ENCODE results near the gene FOXO3. TPM values are rescaled to one million over a fixed set of nuclear protein-coding genes. Genes with fewer than 3 reads are reported as not detected.

Gene FOXO3
- total RNA-seq, 1 donor from 2014 or later, result 37.3 TPM

- H2AFZ ChIP-seq (ENCODE audit: low read depth, low read length), result no peak overlapping the region
- no peak overlapping the region for H3K27ac Mint-ChIP-seq (ENCODE audit: unreplicated experiment)
- no peak overlapping the region for H3K9ac ChIP-seq (ENCODE audit: low read length)
- no peaks in the 10 kb centered on the region for H3K36me3 ChIP-seq (ENCODE audit: insufficient read depth, low read length)
- H3K4me3 Mint-ChIP-seq (ENCODE audit: unreplicated experiment), result no peak overlapping the region
- H3K27me3 ChIP-seq (ENCODE audit: insufficient read depth, low read length), result no peaks in the 10 kb centered on the region
- H3K79me2 ChIP-seq (ENCODE audit: insufficient read depth, low read length), result no peaks in the 10 kb centered on the region
- no peaks in the 10 kb centered on the region for H4K20me1 ChIP-seq (ENCODE audit: insufficient read depth, low read length)
- TF ChIP-seq EZH2 (IDR thresholded peaks at IDR 0.05; ENCODE audit: insufficient read depth, low read length), result no peak
- TF ChIP-seq CTCF (IDR thresholded peaks at IDR 0.05; ENCODE audit: insufficient read depth, low read depth, low read length), result no peak
- H3K27me3 Mint-ChIP-seq (ENCODE audit: low read depth, unreplicated experiment), result peaks cover 17% of the 10 kb centered on the region
- H3K36me3 Mint-ChIP-seq (ENCODE audit: low read depth, unreplicated experiment), result no peaks in the 10 kb centered on the region
- H3K9me3 ChIP-seq (ENCODE audit: insufficient read depth, low read depth, low read length), result no peaks in the 10 kb centered on the region
- no peaks in the 10 kb centered on the region for H3K4me1 ChIP-seq (ENCODE audit: insufficient read depth, low read length)
- no peak overlapping the region for H3K4me3 ChIP-seq (ENCODE audit: insufficient read depth, low read depth, low read length)
- no peak for FAIRE-seq
- H3K9me3 Mint-ChIP-seq (ENCODE audit: unreplicated experiment), result no peaks in the 10 kb centered on the region
- no peak for DNase-seq (ENCODE audit: low read depth)
- no peak overlapping the region for H3K27ac ChIP-seq (ENCODE audit: low read depth, low read length)
- no peaks in the 10 kb centered on the region for H3K4me1 Mint-ChIP-seq (ENCODE audit: low read depth, unreplicated experiment)
- no peak overlapping the region for H3K4me2 ChIP-seq (ENCODE audit: low read length)
These were observed 16.1 kb upstream of the FOXO3 start for GRCh38 chr6:108544606-108545005.

- Mint-ChIP-seq H3K36me3 (ENCODE audit: low read depth, unreplicated experiment) (no peaks in the 10 kb centered on the region), H3K27ac (ENCODE audit: unreplicated experiment) (no peak overlapping the region), H3K4me1 (ENCODE audit: low read depth, unreplicated experiment) (peaks cover 3% of the 10 kb centered on the region), H3K27me3 (ENCODE audit: low read depth, unreplicated experiment) (peaks cover 17% of the 10 kb centered on the region), H3K9me3 (ENCODE audit: unreplicated experiment) (no peaks in the 10 kb centered on the region), H3K4me3 (ENCODE audit: unreplicated experiment) (no peak overlapping the region)
- no peaks in the 10 kb centered on the region for H3K36me3 ChIP-seq (ENCODE audit: insufficient read depth, low read length)
- H4K20me1 ChIP-seq (ENCODE audit: insufficient read depth, low read length), result no peaks in the 10 kb centered on the region
- TF ChIP-seq EZH2 (IDR thresholded peaks at IDR 0.05; ENCODE audit: insufficient read depth, low read length) (no peak), CTCF (IDR thresholded peaks at IDR 0.05; ENCODE audit: insufficient read depth, low read depth, low read length) (no peak)
- no peak overlapping the region for H3K4me3 ChIP-seq (ENCODE audit: insufficient read depth, low read depth, low read length)
- H3K79me2 ChIP-seq (ENCODE audit: insufficient read depth, low read length), result no peaks in the 10 kb centered on the region
- H2AFZ ChIP-seq (ENCODE audit: low read depth, low read length), result no peak overlapping the region
- no peak overlapping the region for H3K9ac ChIP-seq (ENCODE audit: low read length)
- H3K4me2 ChIP-seq (ENCODE audit: low read length), result no peak overlapping the region
- no peaks in the 10 kb centered on the region for H3K27me3 ChIP-seq (ENCODE audit: insufficient read depth, low read length)
- H3K9me3 ChIP-seq (ENCODE audit: insufficient read depth, low read depth, low read length), result no peaks in the 10 kb centered on the region
- DNase-seq (ENCODE audit: low read depth), result no peak
- no peak overlapping the region for H3K27ac ChIP-seq (ENCODE audit: low read depth, low read length)
- no peaks in the 10 kb centered on the region for H3K4me1 ChIP-seq (ENCODE audit: insufficient read depth, low read length)
- no peak for FAIRE-seq
These were observed 14.4 kb upstream of the FOXO3 start for GRCh38 chr6:108546079-108547049.

GRCh38 chr6:108549241-108549640, 11.5 kb upstream of the FOXO3 start:
- no peak overlapping the region for H3K4me3 ChIP-seq (ENCODE audit: insufficient read depth, low read depth, low read length)
- no peak overlapping the region for H3K27ac Mint-ChIP-seq (ENCODE audit: unreplicated experiment)

More at GRCh38 chr6:108549241-108549640, 11.5 kb upstream of the FOXO3 start:
- DNase-seq (ENCODE audit: low read depth), result no peak
- no peaks in the 10 kb centered on the region for H3K9me3 ChIP-seq (ENCODE audit: insufficient read depth, low read depth, low read length)
- TF ChIP-seq EZH2 (IDR thresholded peaks at IDR 0.05; ENCODE audit: insufficient read depth, low read length) (no peak), CTCF (IDR thresholded peaks at IDR 0.05; ENCODE audit: insufficient read depth, low read depth, low read length) (no peak)
- H3K27me3 ChIP-seq (ENCODE audit: insufficient read depth, low read length), result peaks cover 8% of the 10 kb centered on the region
- FAIRE-seq, result no peak
- no peak overlapping the region for H3K9ac ChIP-seq (ENCODE audit: low read length)
- no peaks in the 10 kb centered on the region for H3K4me1 ChIP-seq (ENCODE audit: insufficient read depth, low read length)
- H3K27ac ChIP-seq (ENCODE audit: low read depth, low read length), result no peak overlapping the region
- no peaks in the 10 kb centered on the region for H3K36me3 ChIP-seq (ENCODE audit: insufficient read depth, low read length)
- Mint-ChIP-seq H3K4me1 (ENCODE audit: low read depth, unreplicated experiment) (peaks cover 3% of the 10 kb centered on the region), H3K4me3 (ENCODE audit: unreplicated experiment) (no peak overlapping the region), H3K9me3 (ENCODE audit: unreplicated experiment) (no peaks in the 10 kb centered on the region), H3K36me3 (ENCODE audit: low read depth, unreplicated experiment) (no peaks in the 10 kb centered on the region), H3K27me3 (ENCODE audit: low read depth, unreplicated experiment) (peaks cover 29% of the 10 kb centered on the region)
- H3K4me2 ChIP-seq (ENCODE audit: low read length), result no peak overlapping the region
- no peak overlapping the region for H2AFZ ChIP-seq (ENCODE audit: low read depth, low read length)
- H4K20me1 ChIP-seq (ENCODE audit: insufficient read depth, low read length), result no peaks in the 10 kb centered on the region
- H3K79me2 ChIP-seq (ENCODE audit: insufficient read depth, low read length), result no peaks in the 10 kb centered on the region
